K562 (cell line): Measurements from ENCODE around the gene AP2M1. TPM values are rescaled to one million over a fixed set of nuclear protein-coding genes. Genes with fewer than 3 reads are reported as not detected.

Source experiments
- ATAC-seq: fragments of 200-7000 bp; cut with Tn5 transposase; 3 replicates; pipeline ENCODE4 v1.9.1; 2020; ENCODE audit warnings: moderate library complexity
- BruUV-seq: library from RNA; stranded (reverse); fragments of 400-500 nt; replicated peaks from 2 replicates; lab custom pipeline; 2021; lab: Mats Ljungman, UMichigan
- CTCF ChIA-PET: fragments of 300-600 bp; formaldehyde crosslinking; extraction: SDS; loops from one replicate; lab custom pipeline; 2021; ENCODE audit warnings: low intra/inter-chr PET ratio; lab: Yijun Ruan, JAX
- POLR2A ChIA-PET: fragments of 300-600, 350-650 bp; sonication (Branson Sonifier 250); formaldehyde crosslinking; extraction: SDS; loops from one replicate; lab custom pipeline; 2021; ENCODE audit warnings: antibody characterized with exemption, inconsistent platforms; lab: Yijun Ruan, JAX
- DNase-seq, 4 experiments: peaks; one replicate each; pipeline versions ENCODE4 v3.0.0 to v3.0.0-alpha.2; 2011 to 2018; ENCODE audit warnings: low spot score in 3 of 4, mixed read lengths in 3 of 4; ENCODE audit errors: extremely low read depth in 1 of 4
- FAIRE-seq: peaks from 2 replicates; lab custom pipeline; 2011; peaks lifted over from hg19 to GRCh38; lab: Jason Lieb, UNC
- H2AFZ ChIP-seq: 2 replicates; pipeline ENCODE4 v1.6.0; 2011; ENCODE audit warnings: low read depth, low read length, control low read depth, inconsistent platforms
- H3K27ac ChIP-seq: fragments of 200-600 bp; 3 replicates; pipeline ENCODE4 v1.8.0; 2011; ENCODE audit warnings: low read depth, mild to moderate bottlenecking, control low read depth, inconsistent platforms, low read length, moderate library complexity, mixed read lengths; ENCODE audit errors: extremely low read depth
- H3K27me3 ChIP-seq, 2 experiments: fragments of 300-600 bp in 1 of 2; 2 replicates in 1 of 2; 3 replicates in 1 of 2; pipeline versions ENCODE4 v1.6.0 to v1.8.0; 2011; ENCODE audit warnings: inconsistent platforms in 2 of 2, low read length in 2 of 2, mild to moderate bottlenecking in 1 of 2, mixed read lengths in 1 of 2, moderate library complexity in 1 of 2; ENCODE audit not compliant: control insufficient read depth in 2 of 2, insufficient read depth in 2 of 2
- H3K36me3 ChIP-seq: fragments of 300-600 bp; 3 replicates; pipeline ENCODE4 v1.8.0; 2011; ENCODE audit warnings: mild to moderate bottlenecking, low read length, inconsistent platforms; ENCODE audit not compliant: control insufficient read depth, insufficient read depth
- H3K4me1 ChIP-seq, 2 experiments: fragments of 200-600 bp in 1 of 2; replicated peaks in 1 of 2; 2 replicates in 1 of 2; 3 replicates in 1 of 2; pipeline versions ENCODE4 v1.5.1 to v1.8.0; 2011; ENCODE audit warnings: inconsistent platforms in 2 of 2, low read length in 2 of 2, mild to moderate bottlenecking in 1 of 2, mixed read lengths in 1 of 2, moderate library complexity in 1 of 2; ENCODE audit not compliant: control insufficient read depth in 2 of 2, insufficient read depth in 2 of 2
- H3K4me2 ChIP-seq: 2 replicates; pipeline ENCODE4 v1.6.1; 2011; ENCODE audit warnings: low read length, control low read depth, inconsistent platforms, mixed read lengths; ENCODE audit not compliant: insufficient read depth
- H3K4me3 ChIP-seq: fragments of 200-600 bp; sonication (generic), shearing (Covaris generic); 2 replicates; pipeline ENCODE4 v1.5.1; 2016; ENCODE audit warnings: control low read depth, inconsistent platforms
- H3K79me2 ChIP-seq: fragments of 200-600 bp; 3 replicates; pipeline ENCODE4 v1.8.0; 2011; ENCODE audit warnings: low read length, inconsistent platforms; ENCODE audit not compliant: control insufficient read depth, insufficient read depth
- H3K9ac ChIP-seq, 2 experiments: 2 replicates each; pipeline versions ENCODE4 v1.6.0 to v1.6.1; 2011; ENCODE audit warnings: low read depth in 2 of 2, low read length in 2 of 2, control low read depth in 1 of 2, inconsistent platforms in 1 of 2, mild to moderate bottlenecking in 1 of 2, mixed read lengths in 1 of 2; ENCODE audit not compliant: insufficient read depth in 1 of 2
- H3K9me1 ChIP-seq: one replicate; pipeline ENCODE4 v1.6.0; 2011; ENCODE audit warnings: inconsistent platforms, mild to moderate bottlenecking, low read length, moderate library complexity; ENCODE audit not compliant: control insufficient read depth, insufficient read depth
- H3K9me3 ChIP-seq: replicated peaks from 2 replicates; pipeline ENCODE4 v1.5.1; 2011; ENCODE audit warnings: low read depth, low read length, inconsistent platforms; ENCODE audit not compliant: control insufficient read depth, insufficient read depth
- H4K20me1 ChIP-seq: replicated peaks from 2 replicates; pipeline ENCODE4 v1.6.1; 2011; ENCODE audit warnings: low read length, inconsistent platforms, mixed read lengths; ENCODE audit not compliant: control insufficient read depth, insufficient read depth
- CTCF ChIP-seq, 3 experiments: IDR thresholded peaks in 2 of 3; conservative IDR thresholded peaks in 1 of 3; 2 replicates each; pipeline ENCODE4 v1.5.1; 2011 to 2012; ENCODE audit warnings: low read length in 3 of 3, mild to moderate bottlenecking in 3 of 3, control low read depth in 2 of 3, improper control_type of control experiment in 1 of 3, inconsistent platforms in 1 of 3, low read depth in 1 of 3, mixed read lengths in 1 of 3, moderate library complexity in 1 of 3; ENCODE audit not compliant: insufficient read depth in 2 of 3
- FOSL1 ChIP-seq: fragments of 200-800 bp; sonication (Bioruptor generic); conservative IDR thresholded peaks from 2 replicates; pipeline ENCODE4 v1.6.1; 2016; ENCODE audit warnings: missing genetic modification characterization, missing compliant biosample characterization
- FOXA3 ChIP-seq, 2 experiments: fragments of 450-650 bp in 1 of 2; sonication (generic) in 1 of 2; formaldehyde crosslinking; IDR thresholded peaks in 1 of 2; conservative IDR thresholded peaks in 1 of 2; 2 replicates each; pipeline versions ENCODE4 v1.4.0 to v1.8.0; 2020 to 2022; ENCODE audit warnings: mild to moderate bottlenecking in 2 of 2, missing genetic modification reagents in 1 of 2
- HNRNPH1 ChIP-seq: fragments of 200-400 bp; formaldehyde crosslinking; optimal IDR thresholded peaks from 2 replicates; pipeline ENCODE3; 2017; ENCODE audit warnings: low read depth, mild to moderate bottlenecking, low read length, moderate library complexity
- JUN ChIP-seq, 2 experiments: sonication (generic) in 1 of 2; formaldehyde crosslinking in 1 of 2; IDR thresholded peaks; 2 replicates each; pipeline versions ENCODE4 v1.6.1 to v1.8.0; 2012 to 2022; ENCODE audit warnings: borderline replicate concordance in 2 of 2, mild to moderate bottlenecking in 2 of 2, improper control_type of control experiment in 1 of 2, low read depth in 1 of 2, low read length in 1 of 2, missing genetic modification reagents in 1 of 2
- PKNOX1 ChIP-seq: fragments of 450-650 bp; IDR thresholded peaks from 2 replicates; pipeline ENCODE4 v1.6.1; 2016
- POLR2AphosphoS5 ChIP-seq: IDR thresholded peaks from 2 replicates; pipeline ENCODE4 v1.6.1; 2011; ENCODE audit warnings: mild to moderate bottlenecking, low read depth, low read length, moderate library complexity; ENCODE audit not compliant: control insufficient read depth, insufficient read depth
- RAD21 ChIP-seq, 2 experiments: fragments of 250-450 bp in 1 of 2; fragments of 450-650 bp in 1 of 2; sonication (Bioruptor Pico) in 1 of 2; formaldehyde crosslinking in 1 of 2; IDR thresholded peaks in 1 of 2; conservative IDR thresholded peaks in 1 of 2; 2 replicates each; pipeline versions ENCODE4 v1.4.0 to v1.8.0; 2020 to 2022; ENCODE audit warnings: mild to moderate bottlenecking in 2 of 2, moderate library complexity in 1 of 2
- RFX1 ChIP-seq: fragments of 450-650 bp; IDR thresholded peaks from 2 replicates; pipeline ENCODE4 v1.6.1; 2016; ENCODE audit warnings: mild to moderate bottlenecking, moderate library complexity
- SMC3 ChIP-seq: conservative IDR thresholded peaks from 2 replicates; pipeline ENCODE4 v1.6.1; 2011; ENCODE audit warnings: low read depth, low read length, improper control_type of control experiment; ENCODE audit not compliant: insufficient read depth
- SNIP1 ChIP-seq: fragments of 450-650 bp; IDR thresholded peaks from 2 replicates; pipeline ENCODE4 v1.7.1; 2017; ENCODE audit warnings: low read depth, mild to moderate bottlenecking
- SRSF3 ChIP-seq: fragments of 200-400 bp; formaldehyde crosslinking; IDR thresholded peaks from 2 replicates; pipeline ENCODE4 v1.6.1; 2016; ENCODE audit warnings: mild to moderate bottlenecking, low read length, moderate library complexity; ENCODE audit not compliant: insufficient read depth
- TCF15 ChIP-seq: fragments of 250-450 bp; sonication (Bioruptor Pico); IDR thresholded peaks from 2 replicates; pipeline ENCODE4 v1.8.0; 2022; ENCODE audit warnings: moderate library complexity, mild to moderate bottlenecking, inconsistent platforms
- TOE1 ChIP-seq, 2 experiments: fragments of 450-650 bp in 1 of 2; sonication (generic) in 1 of 2; formaldehyde crosslinking in 1 of 2; IDR thresholded peaks; 2 replicates each; pipeline versions ENCODE4 v1.7.1 to v1.8.0; 2016 to 2022; ENCODE audit warnings: borderline replicate concordance in 2 of 2, mild to moderate bottlenecking in 2 of 2, antibody characterized with exemption in 1 of 2, inconsistent platforms in 1 of 2, low read depth in 1 of 2, missing genetic modification reagents in 1 of 2, moderate library complexity in 1 of 2
- ZFX ChIP-seq: sonication (generic); formaldehyde crosslinking; IDR thresholded peaks from 2 replicates; pipeline ENCODE4 v1.8.0; 2022; ENCODE audit warnings: mild to moderate bottlenecking, missing genetic modification reagents, moderate library complexity
- ZNF311 ChIP-seq: fragments of 250-450 bp; sonication (Bioruptor Pico); IDR thresholded peaks from 2 replicates; pipeline ENCODE4 v1.4.0; 2020; ENCODE audit warnings: mild to moderate bottlenecking, moderate library complexity
- WGBS: fragments of 100-300 bp; shearing (Covaris generic); methylation state at CpG from one replicate; pipeline ENCODE4 v1.1.6; 2016; ENCODE audit warnings: low coverage, mixed read lengths; ENCODE audit not compliant: insufficient coverage; ENCODE audit errors: missing lambda C conversion rate; 5-methylcytosine and 5-hydroxymethylcytosine counted together
- in situ Hi-C: fragments of 300-500 bp; cut with MboI; formaldehyde crosslinking; loops from 4 replicates; pipeline ENCODE4 v1.15.0; 2018; ENCODE audit warnings: inconsistent platforms, mixed read lengths
- intact Hi-C: fragments of 100-400 bp; cut with micrococcal nuclease; formaldehyde crosslinking; loops from 2 replicates; pipeline ENCODE4 v1.14.2; 2022
- polyA plus RNA-seq, 8 experiments: library from polyadenylated mRNA; depleted of rRNA in 4 of 8; stranded (reverse) in 5 of 8; unstranded in 3 of 8; fragments of >200 nt; fragmentation: Nextera tagmentation in 2 of 8; fragmentation: Illumina TruSeq in 1 of 8; extraction: Ambion mirVana in 2 of 8; extraction: Trizol in 1 of 8; gene quantifications; 2 replicates each; pipeline versions ENCODE4 v1.2.1 to v1.2.3, GENCODE V29; 2011 to 2014; ENCODE audit warnings: inconsistent platforms in 1 of 8, missing spikeins in 1 of 8
- total RNA-seq, 7 experiments: library from RNA; depleted of rRNA in 6 of 7; stranded (reverse); fragments of >200 nt in 6 of 7; fragmentation: Illumina TruSeq in 2 of 7; extraction: Trizol in 2 of 7; gene quantifications; 2 replicates each; pipeline versions ENCODE4 v1.2.1 to v1.2.3, GENCODE V29; 2011 to 2021; ENCODE audit warnings: low replicate concordance in 1 of 7

The AP2M1 gene
- total and polyA plus RNA-seq, 9 of the 15 experiments (the other 6 are each of a cell fraction or from before 2014, with no cell fraction given) = 118 to 505 (median 296) TPM

- 73% methylated on average over 4 of the region's 4 CpGs for WGBS
- Histone ChIP-seq H3K36me3 (peaks cover 60% of the 10 kb centered on the region), H3K27ac (no peak overlapping the region), H3K4me1 (peaks cover 0 to 3% of the 10 kb centered on the region in 2 experiments; a peak in 2 of 5 replicates), H3K4me2 (no peak overlapping the region), H4K20me1 (no peaks in the 10 kb centered on the region), H2AFZ (no peak overlapping the region), H3K9me3 (no peaks in the 10 kb centered on the region), H3K9ac (no peak overlapping the region), H3K4me3 (no peak overlapping the region), H3K27me3 (no peaks in the 10 kb centered on the region), H3K9me1 (peaks cover 2% of the 10 kb centered on the region), H3K79me2 (no peaks in the 10 kb centered on the region)
- ChIA-PET POLR2A (interaction anchor here (0.9 to 4.1 kb wide), 4 partner anchors 10 to 124 kb away, joined by 3 to 48 read pairs (median 6); partner anchors contain the start of genes DVL3 and EIF2B5), CTCF (interaction anchor here (1.0 kb wide), 1 partner anchor 250 kb away, joined by 3 read pairs; no protein-coding TSS in a partner anchor)
- BruUV-seq = no TSS peak
- peak; percentile 81 for ATAC-seq
- peak; percentile 79 for FAIRE-seq
- intact Hi-C loops = loop anchor here (1.0 to 5.0 kb wide), 2 partner anchors 97 to 139 kb away; no protein-coding TSS in a partner anchor
- DNase-seq = peak; percentile 33 to 58 (median 46)
- in situ Hi-C loops = no loop called here
- TF ChIP-seq POLR2AphosphoS5 (peak; percentile 12; the same call in 1 of the 2 replicates), ZFX (no peak), JUN (IDR thresholded peaks at IDR 0.05; ENCODE audit: borderline replicate concordance, low read depth, low read length) (no peak), JUN (CRISPR knock-in tag; IDR thresholded peaks at IDR 0.05; ENCODE audit: borderline replicate concordance) (no peak), RFX1 (no peak), TCF15 (CRISPR knock-in tag) (no peak), SNIP1 (no peak), HNRNPH1 (no peak), SRSF3 (no peak), FOXA3 (CRISPR knock-in tag; conservative IDR thresholded peaks at IDR 0.05 in 1 of 2, IDR thresholded peaks at IDR 0.05 in 1 of 2) (no peak), SMC3 (peak; percentile 48; the same call in 1 of the 2 replicates), PKNOX1 (no peak), TOE1 (IDR thresholded peaks at IDR 0.05; ENCODE audit: borderline replicate concordance) (peak; percentile 14; the same call in 1 of the 2 replicates), TOE1 (CRISPR knock-in tag; IDR thresholded peaks at IDR 0.05; ENCODE audit: borderline replicate concordance, low read depth) (no peak), RAD21 (CRISPR knock-in tag; conservative IDR thresholded peaks at IDR 0.05 in 1 of 2, IDR thresholded peaks at IDR 0.05 in 1 of 2) (peak; percentile 47 to 65), FOSL1 (tag) (no peak), CTCF (IDR thresholded peaks at IDR 0.05 in 2 of 3, conservative IDR thresholded peaks at IDR 0.05 in 1 of 3; ENCODE audit: insufficient read depth in 2 of 3, low read depth in 1 of 3, low read length in 3 of 3) (peak; percentile 52 to 69 (median 59)), ZNF311 (CRISPR knock-in tag) (no peak)
Measured at GRCh38 chr3:184145111-184145524, 29.5 kb upstream of the AP2M1 start.
